ENCODE measurements around the gene EMILIN2. TPM values are rescaled to one million over a fixed set of nuclear protein-coding genes. Genes with fewer than 3 reads are reported as not detected.

The EMILIN2 gene
- total and polyA plus RNA-seq, 2 of the 13 experiments (the other 11 are each of a cell fraction or from before 2014, with no cell fraction given): 7.6 to 8.2 TPM

- H3K36me3 ChIP-seq (replicated peaks in 1 of 2; ENCODE audit: control insufficient read depth in 1 of 2, insufficient read depth in 2 of 2, low read length in 2 of 2): peaks cover 17 to 88% of the 10 kb centered on the region in 2 experiments
- in situ Hi-C loops (cut with HindIII; ENCODE audit: extremely low pct_ligation_motif_present, low pct_unique_long_range_greater_than_20kb): no loop called here
- H3K9ac ChIP-seq (ENCODE audit: insufficient read depth, low read depth, low read length): no peak overlapping the region
- H3K79me2 ChIP-seq (ENCODE audit: insufficient read depth, low read length): peaks cover 32% of the 10 kb centered on the region
- H3K4me3 ChIP-seq (replicated peaks in 1 of 3; ENCODE audit: insufficient read depth in 1 of 3, low read depth in 2 of 3, low read length in 3 of 3): no peak overlapping the region
- peaks cover 35% of the 10 kb centered on the region for H3K4me1 ChIP-seq (ENCODE audit: insufficient read depth, low read length)
- H3K27ac ChIP-seq (ENCODE audit: extremely low read length, insufficient read depth, low read length): no peak overlapping the region
- H3K4me2 ChIP-seq (ENCODE audit: low read depth, low read length): no peak overlapping the region
- WGBS (ENCODE audit: low lambda C conversion rate): 95% methylated on average over 12 of the region's 12 CpGs
- intact Hi-C loops (cut with micrococcal nuclease; ENCODE audit: unreplicated experiment): no loop called here
- FAIRE-seq (no peak), ATAC-seq (no peak), DNase-seq (ENCODE audit: low spot score) (no peak)
- BruUV-seq (replicated peaks): no TSS peak
- ChIA-PET CTCF (ENCODE audit: low intra/inter-chr PET ratio, low total read pairs) (no interaction called here), POLR2A (interaction anchor here (0.8 kb wide), 1 partner anchor 162 kb away, joined by 3 read pairs; no protein-coding TSS in a partner anchor)
- peaks cover 11% of the 10 kb centered on the region for H4K20me1 ChIP-seq (ENCODE audit: insufficient read depth, low read length)
- H3K27me3 ChIP-seq (ENCODE audit: control insufficient read depth in 1 of 2, insufficient read depth in 2 of 2, low read length in 2 of 2): no peaks in the 10 kb centered on the region
- H2AFZ ChIP-seq (ENCODE audit: low read length): no peak overlapping the region
- no peaks in the 10 kb centered on the region for H3K9me3 ChIP-seq (ENCODE audit: low read length)
- TF ChIP-seq TBX2 (CRISPR knock-in tag; IDR thresholded peaks at IDR 0.05; ENCODE audit: borderline replicate concordance): no peak
- no peak for TF ChIP-seq HOXA7 (CRISPR knock-in tag; IDR thresholded peaks at IDR 0.05)
- TF ChIP-seq SMAD9 (CRISPR knock-in tag; IDR thresholded peaks at IDR 0.05): no peak
- no peak for TF ChIP-seq NR2C2 (CRISPR knock-in tag; IDR thresholded peaks at IDR 0.05; ENCODE audit: borderline replicate concordance)
- no peak for TF ChIP-seq ATF6 (CRISPR knock-in tag; conservative IDR thresholded peaks at IDR 0.05)
- no peak for TF ChIP-seq FOXO1 (CRISPR knock-in tag; IDR thresholded peaks at IDR 0.05)
- TF ChIP-seq NR1H2 (CRISPR knock-in tag; IDR thresholded peaks at IDR 0.05; ENCODE audit: borderline replicate concordance, low read depth): no peak
- TF ChIP-seq SMARCE1 (IDR thresholded peaks at IDR 0.05; ENCODE audit: borderline replicate concordance): no peak
- no peak for TF ChIP-seq EP300 (IDR thresholded peaks at IDR 0.05; ENCODE audit: low read depth in 2 of 2, low read length in 2 of 2)
- TF ChIP-seq EP300 (CRISPR knock-in tag; IDR thresholded peaks at IDR 0.05; ENCODE audit: borderline replicate concordance): no peak
- TF ChIP-seq TFDP2 (CRISPR knock-in tag; IDR thresholded peaks at IDR 0.05): no peak
- peak; percentile 81 to 88 for TF ChIP-seq MAFK (conservative IDR thresholded peaks at IDR 0.05 in 1 of 2, IDR thresholded peaks at IDR 0.05 in 1 of 2; ENCODE audit: low read length in 2 of 2)
- TF ChIP-seq RFX5 (IDR thresholded peaks at IDR 0.05; ENCODE audit: low read depth, low read length): peak; percentile 84
- TF ChIP-seq ZNF713 (CRISPR knock-in tag; IDR thresholded peaks at IDR 0.05): no peak
- no peak for TF ChIP-seq MEIS1 (CRISPR knock-in tag; IDR thresholded peaks at IDR 0.05; ENCODE audit: borderline replicate concordance)
- TF ChIP-seq PAX8 (CRISPR knock-in tag; IDR thresholded peaks at IDR 0.05; ENCODE audit: borderline replicate concordance): no peak
- no peak for TF ChIP-seq TCF7 (IDR thresholded peaks at IDR 0.05; ENCODE audit: low read depth)
- no peak for TF ChIP-seq ZSCAN25 (CRISPR knock-in tag; IDR thresholded peaks at IDR 0.05)
- no peak for TF ChIP-seq MED8 (CRISPR knock-in tag; IDR thresholded peaks at IDR 0.05; ENCODE audit: insufficient replicate concordance)
- TF ChIP-seq ZEB1 (IDR thresholded peaks at IDR 0.05; ENCODE audit: insufficient replicate concordance, low read depth): no peak
- no peak for TF ChIP-seq ZFP36L2 (CRISPR knock-in tag; IDR thresholded peaks at IDR 0.05)
- peak; percentile 83 for TF ChIP-seq MAFF (IDR thresholded peaks at IDR 0.05; ENCODE audit: low read depth, low read length)
- no peak for TF ChIP-seq EEA1 (CRISPR knock-in tag; IDR thresholded peaks at IDR 0.05; ENCODE audit: borderline replicate concordance)
Measured at GRCh38 chr18:2954869-2955645, 108.3 kb downstream of the EMILIN2 start.

Measured in HepG2 (cell line).